HG03045 (cell line): ENCODE measurements around the gene OSTM1.
A peak's percentile ranks its signal among the peaks of the same experiment; 100 is the strongest.

Source experiments
- ATAC-seq: cut with Tn5 transposase; IDR thresholded peaks from one replicate; pipeline ENCODE4 v1.9.1; 2021; ENCODE audit warnings: mild to moderate bottlenecking, moderate library complexity; ENCODE audit not compliant: unreplicated experiment

Gene OSTM1

GRCh38 chr6:108074359-108075144, at the start of gene OSTM1:
Gene OSTM1 (minus strand): TSS chr6:108074741. CDS start chr6:108074651, 90 bp downstream.
- ATAC-seq: peak; percentile 98

GRCh38 chr6:108123946-108124345, 49.4 kb upstream of the OSTM1 start:
- ATAC-seq: no peak

- ATAC-seq: no peak
Observed at GRCh38 chr6:108123481-108123929, 49.0 kb upstream of the OSTM1 start.

GRCh38 chr6:108121612-108122011, 47.1 kb upstream of the OSTM1 start:
- no peak for ATAC-seq

GRCh38 chr6:108120311-108120710, 45.8 kb upstream of the OSTM1 start:
- ATAC-seq: no peak

GRCh38 chr6:108119769-108120141, 45.2 kb upstream of the OSTM1 start:
- ATAC-seq: no peak

GRCh38 chr6:108118810-108119768, 44.5 kb upstream of the OSTM1 start:
- ATAC-seq: no peak

- ATAC-seq: peak; percentile 20
Observed at GRCh38 chr6:108118359-108118724, 43.8 kb upstream of the OSTM1 start.

- peak; percentile 55 for ATAC-seq
Observed at GRCh38 chr6:108117427-108118358, 43.2 kb upstream of the OSTM1 start.

GRCh38 chr6:108116546-108117426, 42.2 kb upstream of the OSTM1 start:
- ATAC-seq: no peak

- no peak for ATAC-seq
Observed at GRCh38 chr6:108115598-108116058, 41.1 kb upstream of the OSTM1 start.

- no peak for ATAC-seq
Observed at GRCh38 chr6:108114841-108115597, 40.5 kb upstream of the OSTM1 start.

- no peak for ATAC-seq
Observed at GRCh38 chr6:108113557-108114519, 39.3 kb upstream of the OSTM1 start.

GRCh38 chr6:108108374-108108773, 33.8 kb upstream of the OSTM1 start:
- ATAC-seq: no peak

- ATAC-seq: no peak
Observed at GRCh38 chr6:108107102-108107501, 32.6 kb upstream of the OSTM1 start.

GRCh38 chr6:108106694-108107093, 32.2 kb upstream of the OSTM1 start:
- no peak for ATAC-seq

GRCh38 chr6:108106261-108106660, 31.7 kb upstream of the OSTM1 start:
- ATAC-seq: no peak

GRCh38 chr6:108105571-108105970, 31.0 kb upstream of the OSTM1 start:
- no peak for ATAC-seq
